GM18867 (cell line): Measurements from ENCODE around the gene NFKB1.
"Not testable (repeated sequence)": the region's sequence is repeated elsewhere in the genome, so short reads cannot be mapped to it uniquely, and the experiment has no call there.

ENCODE experiments used
- ATAC-seq: cut with Tn5 transposase; IDR thresholded peaks from one replicate; pipeline ENCODE4 v1.9.1; 2021; ENCODE audit warnings: mild to moderate bottlenecking, moderate library complexity; ENCODE audit not compliant: unreplicated experiment

Gene NFKB1, protein sequence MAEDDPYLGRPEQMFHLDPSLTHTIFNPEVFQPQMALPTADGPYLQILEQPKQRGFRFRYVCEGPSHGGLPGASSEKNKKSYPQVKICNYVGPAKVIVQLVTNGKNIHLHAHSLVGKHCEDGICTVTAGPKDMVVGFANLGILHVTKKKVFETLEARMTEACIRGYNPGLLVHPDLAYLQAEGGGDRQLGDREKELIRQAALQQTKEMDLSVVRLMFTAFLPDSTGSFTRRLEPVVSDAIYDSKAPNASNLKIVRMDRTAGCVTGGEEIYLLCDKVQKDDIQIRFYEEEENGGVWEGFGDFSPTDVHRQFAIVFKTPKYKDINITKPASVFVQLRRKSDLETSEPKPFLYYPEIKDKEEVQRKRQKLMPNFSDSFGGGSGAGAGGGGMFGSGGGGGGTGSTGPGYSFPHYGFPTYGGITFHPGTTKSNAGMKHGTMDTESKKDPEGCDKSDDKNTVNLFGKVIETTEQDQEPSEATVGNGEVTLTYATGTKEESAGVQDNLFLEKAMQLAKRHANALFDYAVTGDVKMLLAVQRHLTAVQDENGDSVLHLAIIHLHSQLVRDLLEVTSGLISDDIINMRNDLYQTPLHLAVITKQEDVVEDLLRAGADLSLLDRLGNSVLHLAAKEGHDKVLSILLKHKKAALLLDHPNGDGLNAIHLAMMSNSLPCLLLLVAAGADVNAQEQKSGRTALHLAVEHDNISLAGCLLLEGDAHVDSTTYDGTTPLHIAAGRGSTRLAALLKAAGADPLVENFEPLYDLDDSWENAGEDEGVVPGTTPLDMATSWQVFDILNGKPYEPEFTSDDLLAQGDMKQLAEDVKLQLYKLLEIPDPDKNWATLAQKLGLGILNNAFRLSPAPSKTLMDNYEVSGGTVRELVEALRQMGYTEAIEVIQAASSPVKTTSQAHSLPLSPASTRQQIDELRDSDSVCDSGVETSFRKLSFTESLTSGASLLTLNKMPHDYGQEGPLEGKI

DNA sequence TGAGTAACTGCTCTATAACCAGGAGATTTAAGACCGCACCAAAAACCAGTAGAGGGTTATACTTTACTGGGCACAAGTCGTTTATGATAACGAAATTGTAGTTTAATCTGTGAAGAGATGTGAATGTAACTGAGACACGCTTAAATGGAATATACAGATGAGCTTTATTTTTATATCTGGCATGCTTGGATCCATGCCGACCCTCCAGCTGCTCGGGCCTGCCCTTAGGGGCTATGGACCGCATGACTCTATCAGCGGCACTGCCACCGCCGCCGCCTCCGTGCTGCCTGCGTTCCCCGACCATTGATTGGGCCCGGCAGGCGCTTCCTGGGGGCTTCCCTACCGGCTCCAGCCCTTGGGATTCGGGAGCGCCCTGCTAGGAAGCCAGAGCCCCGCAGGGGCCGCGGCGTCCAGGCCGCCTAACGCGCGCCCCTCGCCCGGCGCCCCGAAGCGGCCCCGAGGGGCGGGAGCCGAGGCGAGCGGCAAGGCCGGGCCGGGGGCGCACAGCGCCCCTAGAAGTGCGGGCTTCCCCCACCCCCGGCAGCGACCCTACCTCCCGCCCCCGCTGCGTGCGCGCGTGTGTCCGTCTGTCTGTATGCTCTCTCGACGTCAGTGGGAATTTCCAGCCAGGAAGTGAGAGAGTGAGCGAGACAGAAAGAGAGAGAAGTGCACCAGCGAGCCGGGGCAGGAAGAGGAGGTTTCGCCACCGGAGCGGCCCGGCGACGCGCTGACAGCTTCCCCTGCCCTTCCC is at the start of gene NFKB1:
TSS of gene NFKB1 (plus strand) at position 664 of the 751 bp plus-strand sequence. CDS start 24,160 bp downstream, outside the sequence.
- peak; percentile 60 for ATAC-seq

DNA sequence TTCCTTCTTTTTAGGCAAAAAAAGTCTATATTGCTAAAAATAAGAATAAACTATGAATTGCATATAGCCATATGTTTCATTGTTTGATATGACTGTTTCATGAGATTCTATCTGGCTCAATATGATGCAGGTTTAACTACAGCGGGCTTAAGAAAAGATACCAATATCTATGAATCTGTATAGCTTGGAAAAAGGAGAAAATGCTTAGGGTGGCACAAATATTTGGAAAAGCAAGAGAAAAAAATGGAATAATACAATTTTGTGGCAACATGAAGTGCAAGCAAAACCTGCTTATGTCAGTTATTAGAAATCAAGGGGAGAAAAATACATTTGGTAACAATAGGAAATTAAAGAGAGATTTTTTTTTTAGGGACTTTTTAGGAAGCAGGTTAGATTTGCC is 48.3 kb upstream of the NFKB1 start:
- no peak for ATAC-seq

DNA sequence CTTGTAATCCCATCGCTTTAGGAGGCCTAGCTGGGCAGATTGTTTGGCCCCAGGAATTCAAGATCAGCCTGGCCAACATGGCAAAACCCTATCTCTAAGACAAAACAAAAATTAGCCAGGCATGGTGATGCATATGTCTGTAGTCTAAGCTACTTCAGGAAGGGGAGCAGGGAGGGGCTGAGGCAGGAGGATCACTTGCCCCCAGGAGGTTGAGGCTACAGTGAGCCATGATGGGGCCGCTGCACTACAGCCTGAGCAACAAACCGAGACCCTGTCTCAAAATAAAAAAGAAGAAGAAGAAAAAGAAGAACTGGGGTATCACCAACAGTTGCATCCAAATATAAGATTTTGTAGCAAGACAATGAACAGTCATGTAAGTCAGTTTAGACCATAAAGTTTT is 47.3 kb upstream of the NFKB1 start:
- ATAC-seq, result no peak

DNA sequence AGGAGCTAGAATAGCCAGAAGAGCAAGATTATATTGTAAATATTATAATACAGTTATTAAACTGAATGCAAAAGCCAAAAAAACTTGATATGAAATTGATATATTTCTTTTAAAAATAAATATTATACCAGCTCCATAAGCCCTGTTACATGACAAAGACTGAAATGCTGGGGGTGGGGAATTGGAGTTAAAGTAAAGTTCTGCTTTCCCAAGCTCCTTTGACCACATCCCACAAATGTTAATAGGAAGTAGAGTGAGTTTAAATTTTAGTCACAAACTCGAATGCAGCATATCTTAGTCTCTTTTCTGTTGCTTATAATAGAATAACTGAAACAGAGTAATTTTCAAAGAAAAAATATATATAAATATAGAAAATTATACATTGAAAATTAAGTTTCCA is 46.9 kb upstream of the NFKB1 start:
- no peak for ATAC-seq

- ATAC-seq, result no peak
These were observed 46.0 kb upstream of the NFKB1 start for GRCh38 chr4:102454981-102455685.

- no peak for ATAC-seq
These were observed 45.4 kb upstream of the NFKB1 start for GRCh38 chr4:102455750-102456149.

GRCh38 chr4:102466298-102466697 is 34.9 kb upstream of the NFKB1 start:
- no peak for ATAC-seq

DNA sequence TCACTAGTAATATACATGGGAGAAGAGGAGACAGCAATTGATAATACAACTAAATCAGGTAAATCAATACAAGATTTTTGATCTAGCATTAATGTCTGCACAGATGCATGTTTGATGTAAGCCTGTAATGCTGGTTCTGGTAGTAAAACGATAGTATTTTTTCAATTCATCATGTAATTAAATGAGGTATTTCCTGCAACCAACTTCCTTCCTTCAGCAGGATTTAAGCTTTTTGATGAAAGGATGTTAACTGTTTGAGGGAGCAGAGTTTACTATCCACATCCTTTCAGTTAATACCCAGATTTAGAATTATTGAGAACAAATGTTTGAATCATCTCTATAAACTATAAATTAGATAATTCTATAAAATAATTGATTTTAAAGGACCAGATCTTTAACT is 31.4 kb upstream of the NFKB1 start:
- no peak for ATAC-seq

DNA sequence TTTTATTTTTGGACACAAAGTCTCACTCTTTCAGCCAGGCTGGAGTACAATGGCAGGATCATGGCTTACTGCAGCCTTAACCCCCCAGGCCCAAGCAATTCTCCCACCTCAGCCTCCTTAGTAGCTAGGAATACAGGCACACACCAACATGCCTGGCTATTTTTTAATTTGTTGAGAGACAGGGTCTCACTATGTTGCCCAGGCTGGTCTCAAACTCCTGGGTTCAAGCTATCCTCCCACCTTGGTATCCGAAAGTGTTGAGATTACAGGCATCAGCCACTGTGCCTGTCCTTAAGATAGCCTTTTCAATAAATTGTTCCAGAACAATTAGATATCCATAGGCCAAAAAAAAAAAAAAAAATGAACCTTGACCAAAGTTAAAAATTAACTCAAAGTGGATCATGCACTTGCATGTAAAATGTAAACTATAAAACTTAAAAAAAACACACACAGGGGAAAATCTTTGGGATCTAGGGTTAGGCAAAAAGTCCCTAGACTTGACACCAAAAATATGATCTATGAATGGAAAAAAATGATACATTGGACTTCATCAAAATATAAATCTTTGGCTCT is 28.6 kb upstream of the NFKB1 start:
- ATAC-seq, result no peak

DNA sequence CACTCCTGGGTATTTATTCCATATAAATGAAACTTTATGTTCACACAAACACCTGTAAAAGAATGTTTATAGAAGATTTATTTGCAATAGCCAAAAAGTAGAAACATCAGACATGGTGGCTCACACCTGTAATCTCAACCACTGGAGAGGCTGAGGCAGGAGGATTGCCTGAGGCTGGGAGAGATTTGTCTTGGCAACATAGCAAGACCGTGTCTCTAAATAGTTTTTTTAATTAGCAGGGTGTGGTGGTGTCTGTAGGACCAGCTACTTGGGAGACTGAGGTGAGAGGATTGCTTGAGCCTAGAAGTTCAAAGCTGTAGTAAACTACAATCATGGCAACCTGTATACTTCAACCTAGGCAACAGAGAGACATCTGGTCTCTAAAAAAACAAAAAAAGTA is 27.7 kb upstream of the NFKB1 start:
- ATAC-seq, result no peak

DNA sequence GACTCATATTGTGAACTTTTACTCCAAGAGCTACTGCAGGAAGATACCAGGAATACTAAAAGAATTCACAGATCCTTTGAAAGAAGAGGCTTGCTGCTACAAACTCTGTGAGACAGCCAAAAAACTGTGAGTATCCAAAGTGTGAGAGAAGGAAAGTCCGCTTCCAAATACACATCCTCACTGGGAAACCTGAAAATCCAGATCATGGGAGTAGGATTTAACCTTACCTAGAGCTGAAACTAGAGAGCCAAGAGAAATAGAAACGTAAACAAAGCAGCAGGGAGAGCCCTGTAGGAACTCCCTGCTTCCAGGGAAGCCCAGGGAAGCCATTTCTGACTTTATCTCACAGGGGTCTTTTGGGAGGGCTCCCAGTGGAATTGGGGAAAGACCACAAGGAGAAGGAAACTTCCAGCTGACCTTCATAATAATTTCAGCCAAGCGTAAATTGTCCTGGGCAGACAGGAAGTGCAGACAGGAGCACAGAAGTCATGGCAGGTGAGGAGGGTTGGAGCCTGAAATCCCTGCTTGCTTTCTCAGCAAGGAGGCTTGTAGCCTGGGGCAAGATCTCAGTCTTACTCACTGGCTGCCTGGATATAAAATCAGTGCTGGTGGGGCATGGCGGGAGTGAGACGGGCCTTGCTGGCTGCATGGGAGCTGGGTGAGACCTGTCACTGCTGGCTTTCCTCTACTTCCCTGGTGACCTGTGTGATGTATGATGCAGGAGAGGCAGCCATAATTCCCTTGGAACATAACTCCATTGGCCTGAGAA is 26.2 kb upstream of the NFKB1 start:
- no peak for ATAC-seq

DNA sequence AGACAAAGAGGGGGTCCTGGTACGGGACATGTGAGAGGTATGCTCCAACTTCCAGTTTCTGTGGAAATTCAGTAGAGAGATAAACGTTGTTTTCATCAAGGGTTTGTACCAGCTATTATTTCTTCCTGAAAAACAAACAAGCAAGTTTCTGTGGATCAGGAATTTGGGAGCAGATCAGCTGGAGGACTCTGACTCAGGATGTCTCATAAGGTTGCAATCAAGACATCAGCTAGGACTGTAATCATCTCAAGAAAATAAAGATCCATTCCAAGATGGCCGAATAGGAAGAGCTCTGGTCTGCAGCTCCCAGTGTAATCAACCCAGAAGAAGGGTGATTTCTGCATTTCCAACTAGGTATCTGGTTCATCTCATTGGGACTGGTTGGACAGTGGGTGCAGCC is 23.5 kb upstream of the NFKB1 start:
- ATAC-seq, result no peak

DNA sequence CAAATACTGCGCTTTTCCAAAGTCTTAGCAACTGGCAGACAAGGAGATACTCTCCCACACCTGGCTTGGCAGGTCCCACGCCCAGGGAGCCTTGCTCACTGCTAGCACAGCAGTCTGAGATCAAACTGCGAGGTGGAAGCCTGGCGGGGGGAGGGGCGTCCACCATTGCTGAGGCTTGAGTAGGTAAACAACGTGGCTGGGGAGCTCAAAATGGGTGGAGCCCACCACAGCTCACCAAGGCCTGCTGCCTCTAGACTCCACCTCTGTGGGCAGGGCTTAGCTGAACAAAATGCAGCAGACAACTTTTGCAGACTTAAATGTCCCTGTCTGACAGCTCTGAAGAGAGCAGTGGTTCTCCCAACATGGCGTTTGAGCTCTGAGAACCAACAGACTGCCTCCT is 23.0 kb upstream of the NFKB1 start:
- no peak for ATAC-seq

DNA sequence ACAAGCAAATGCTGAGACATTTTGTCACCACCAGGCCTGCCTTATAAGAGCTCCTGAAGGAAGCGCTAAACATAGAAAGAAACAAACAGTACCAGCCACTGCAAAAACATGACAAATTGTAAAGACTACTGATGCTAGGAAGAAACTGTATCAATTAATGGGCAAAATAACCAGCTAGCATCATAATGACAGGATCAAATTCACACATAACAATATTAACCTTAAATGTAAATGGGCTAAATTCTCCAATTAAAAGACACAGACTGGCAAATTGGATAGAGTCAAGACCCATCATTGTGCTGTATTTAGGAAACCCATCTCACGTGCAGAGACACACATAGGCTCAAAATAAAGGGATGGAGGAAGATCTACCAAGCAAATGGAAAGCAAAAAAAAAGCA is 21.3 kb upstream of the NFKB1 start:
- ATAC-seq, result not testable (repeated sequence)

DNA sequence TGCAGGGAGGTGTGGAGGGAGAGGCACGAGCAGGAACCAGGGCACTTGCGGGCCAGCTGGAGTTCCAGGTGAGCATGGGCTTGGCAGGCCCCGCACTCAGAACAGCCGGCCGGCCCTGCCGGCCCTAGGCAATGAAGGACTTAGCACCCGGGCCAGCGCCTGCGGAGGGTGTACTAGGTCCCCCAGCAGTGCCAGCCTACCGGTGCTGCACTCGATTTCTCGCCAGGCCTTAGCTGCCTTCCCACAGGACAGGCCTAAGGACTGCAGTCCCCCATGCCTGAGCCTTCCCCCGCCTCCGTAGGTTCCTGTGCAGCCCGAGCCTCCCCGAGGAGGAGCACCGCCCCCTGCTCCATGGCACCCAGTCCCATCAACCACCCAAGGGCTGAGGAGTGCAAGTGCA is 18.0 kb upstream of the NFKB1 start:
- ATAC-seq, result no peak

- ATAC-seq, result not testable (repeated sequence)
These were observed 17.0 kb upstream of the NFKB1 start for GRCh38 chr4:102483990-102484692.

GRCh38 chr4:102492531-102493241 is 8.5 kb upstream of the NFKB1 start:
- ATAC-seq, result no peak

DNA sequence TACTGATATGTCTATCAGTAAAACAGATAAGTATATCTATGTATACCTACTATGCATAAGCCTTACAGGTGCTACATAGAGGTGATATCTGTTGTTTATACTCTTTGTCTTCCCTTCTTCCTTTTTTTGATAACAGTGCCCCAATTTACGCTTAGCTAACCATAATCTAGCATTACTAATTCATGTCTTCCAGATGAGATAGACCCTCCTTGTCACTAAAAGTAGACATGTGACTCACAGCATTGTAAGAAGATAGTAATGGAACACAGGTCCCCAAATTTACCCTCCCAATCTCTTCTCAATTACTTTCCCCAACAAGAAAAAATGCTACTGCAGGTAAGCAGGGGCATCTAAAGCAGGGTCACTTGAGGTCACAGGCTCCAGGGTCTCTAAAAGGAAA is 7.9 kb upstream of the NFKB1 start:
- ATAC-seq, result no peak
